Stimulated activated CD8-positive, alpha-beta memory T cell treated with anti-CD3 and anti-CD28 coated beads, Interleukin-15, amount 100 ng/mL, for 24 hours (primary cell): Measurements from ENCODE around the gene GREM2.

ENCODE experiments used
- DNase-seq: peaks from one replicate; pipeline ENCODE4 v3.0.0-alpha.2; 2020; ENCODE audit warnings: low read depth

GREM2 gene

GRCh38 chr1:240455228-240455821, 156.6 kb downstream of the GREM2 start:
- DNase-seq = no peak

GRCh38 chr1:240445369-240445768, 166.6 kb downstream of the GREM2 start:
- DNase-seq = no peak

GRCh38 chr1:240441669-240442068, 170.3 kb downstream of the GREM2 start:
- DNase-seq = no peak
